ELF-1 (cell line): ENCODE measurements around the gene DNAJC1.
A peak's percentile ranks its signal among the peaks of the same experiment; 100 is the strongest.
"Not testable (repeated sequence)": the region's sequence is repeated elsewhere in the genome, so short reads cannot be mapped to it uniquely, and the experiment has no call there.

Source experiments
- DNase-seq: peaks from one replicate; pipeline ENCODE4 v3.0.0-alpha.2; 2016; ENCODE audit warnings: low read depth, low spot score

The DNAJC1 gene

GRCh38 chr10:21830037-21830436 is 173.5 kb downstream of the DNAJC1 start:
- no peak for DNase-seq

GRCh38 chr10:21827308-21827707 is 176.2 kb downstream of the DNAJC1 start:
- no peak for DNase-seq

DNA sequence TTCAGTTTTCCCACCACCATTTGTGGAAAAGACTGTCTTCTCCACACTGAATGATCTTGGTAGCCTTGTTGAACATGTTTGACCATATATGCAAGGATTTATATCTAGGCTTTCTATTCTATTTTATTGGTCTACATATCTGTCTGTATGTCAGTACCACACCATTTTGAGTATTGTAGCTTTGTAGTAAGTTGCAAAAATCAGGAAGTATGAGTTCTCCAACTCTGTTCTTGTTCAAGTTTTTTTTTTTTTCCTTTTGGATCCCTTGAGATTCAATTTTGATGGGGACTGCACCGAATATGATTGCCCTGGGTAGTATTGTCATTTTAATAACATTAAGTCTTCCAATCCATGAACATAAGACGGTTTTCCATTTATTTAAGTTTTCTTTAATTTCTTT is 176.8 kb downstream of the DNAJC1 start:
- DNase-seq, result no peak

DNA sequence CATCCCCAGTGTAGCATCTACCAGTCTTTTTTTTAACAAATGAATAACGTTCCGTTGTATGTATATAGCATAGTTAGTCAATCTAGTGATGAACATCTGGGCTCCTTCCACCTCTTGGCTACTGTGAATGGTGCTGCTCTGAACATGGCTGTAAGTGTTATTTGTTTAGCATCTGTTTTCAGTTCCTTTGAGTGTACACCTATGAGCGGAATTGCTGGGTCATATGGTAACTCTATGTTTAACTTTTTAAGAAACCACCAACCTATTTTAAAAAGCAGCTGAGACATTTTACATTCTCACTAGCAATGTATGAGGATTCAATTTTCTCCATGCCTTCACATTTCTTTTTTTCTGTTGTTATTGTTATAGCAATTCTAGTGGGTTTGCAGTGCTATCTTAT is 178.2 kb downstream of the DNAJC1 start:
- DNase-seq, result no peak

- DNase-seq, result no peak
Observed at GRCh38 chr10:21824409-21824808, 179.1 kb downstream of the DNAJC1 start.

GRCh38 chr10:21823617-21824016 is 179.9 kb downstream of the DNAJC1 start:
- no peak for DNase-seq

DNA sequence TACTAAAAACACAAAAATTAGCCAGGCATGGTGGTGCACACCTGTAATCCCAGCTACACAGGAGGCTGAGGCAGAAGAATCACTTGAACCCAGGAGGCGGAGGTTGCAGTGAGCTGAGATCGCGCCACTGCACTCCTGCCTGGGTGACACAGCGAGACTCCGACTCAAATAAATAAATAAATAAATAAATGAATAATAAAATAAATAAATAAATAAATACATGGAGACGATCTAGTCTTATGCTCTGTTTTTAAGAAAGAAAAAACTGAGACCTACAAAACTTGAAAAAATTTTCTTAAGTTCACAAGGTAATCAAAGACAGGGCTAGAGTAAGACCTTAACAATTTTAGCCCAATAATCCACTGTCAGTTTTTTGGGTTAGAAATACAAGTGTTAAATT is 181.3 kb downstream of the DNAJC1 start:
- DNase-seq, result not testable (repeated sequence)

DNA sequence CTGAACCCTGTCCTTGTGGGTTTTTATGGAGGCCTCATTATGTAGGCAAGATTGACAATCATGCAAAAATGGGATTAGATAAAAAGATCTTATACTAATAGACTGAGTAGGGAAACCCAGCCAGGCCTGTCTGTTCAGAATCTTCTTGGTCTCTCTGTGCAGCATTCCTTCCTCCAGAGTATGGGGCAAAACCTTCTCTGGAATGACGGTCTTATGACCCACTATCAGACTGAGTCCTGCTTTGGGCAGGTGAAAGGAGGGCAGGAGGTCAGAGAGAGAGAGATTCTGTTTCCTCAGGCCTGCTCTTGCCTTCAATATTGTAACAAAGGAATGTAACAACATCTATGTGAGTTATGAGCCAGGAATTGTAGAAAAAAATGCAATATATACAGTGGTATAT is 182.6 kb downstream of the DNAJC1 start:
- DNase-seq, result no peak

DNA sequence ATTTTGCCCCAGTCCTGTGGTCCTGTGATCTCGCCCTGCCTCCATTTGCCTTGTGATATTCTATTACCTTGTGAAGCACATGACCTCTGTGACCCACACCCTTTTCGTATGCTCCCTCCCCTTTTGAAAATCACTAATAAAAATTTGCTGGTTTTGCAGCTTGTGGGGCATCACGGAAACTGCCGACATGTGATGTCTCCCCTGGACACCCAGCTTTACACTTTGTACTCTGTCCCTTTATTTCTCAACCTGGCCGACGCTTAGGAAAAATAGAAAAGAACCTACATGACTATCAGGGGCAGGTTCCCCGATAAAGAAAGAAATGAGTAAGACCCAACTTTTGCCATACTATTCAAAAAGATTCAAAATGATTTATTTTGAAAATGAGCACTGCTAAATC is 185.1 kb downstream of the DNAJC1 start:
- not testable (repeated sequence) for DNase-seq

GRCh38 chr10:21814866-21815265 is 188.7 kb downstream of the DNAJC1 start:
- no peak for DNase-seq

GRCh38 chr10:21813946-21814345 is 189.6 kb downstream of the DNAJC1 start:
- no peak for DNase-seq

DNA sequence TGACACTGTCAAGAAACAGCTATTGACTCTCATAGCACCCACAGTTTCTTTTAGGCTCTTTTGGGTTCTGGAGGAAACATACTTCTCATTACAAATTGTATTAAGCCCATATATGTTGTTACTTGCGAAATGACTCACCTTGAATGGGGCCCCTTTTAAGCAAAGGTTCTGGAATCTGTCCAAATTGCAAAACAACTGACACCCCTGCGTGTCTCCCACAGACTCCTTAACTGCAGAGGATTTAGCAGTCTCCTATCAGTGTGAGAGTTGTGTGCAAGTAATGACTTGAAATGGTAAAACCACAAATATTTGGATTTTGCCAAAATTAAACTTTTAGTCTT is 192.3 kb downstream of the DNAJC1 start:
- DNase-seq, result no peak

DNA sequence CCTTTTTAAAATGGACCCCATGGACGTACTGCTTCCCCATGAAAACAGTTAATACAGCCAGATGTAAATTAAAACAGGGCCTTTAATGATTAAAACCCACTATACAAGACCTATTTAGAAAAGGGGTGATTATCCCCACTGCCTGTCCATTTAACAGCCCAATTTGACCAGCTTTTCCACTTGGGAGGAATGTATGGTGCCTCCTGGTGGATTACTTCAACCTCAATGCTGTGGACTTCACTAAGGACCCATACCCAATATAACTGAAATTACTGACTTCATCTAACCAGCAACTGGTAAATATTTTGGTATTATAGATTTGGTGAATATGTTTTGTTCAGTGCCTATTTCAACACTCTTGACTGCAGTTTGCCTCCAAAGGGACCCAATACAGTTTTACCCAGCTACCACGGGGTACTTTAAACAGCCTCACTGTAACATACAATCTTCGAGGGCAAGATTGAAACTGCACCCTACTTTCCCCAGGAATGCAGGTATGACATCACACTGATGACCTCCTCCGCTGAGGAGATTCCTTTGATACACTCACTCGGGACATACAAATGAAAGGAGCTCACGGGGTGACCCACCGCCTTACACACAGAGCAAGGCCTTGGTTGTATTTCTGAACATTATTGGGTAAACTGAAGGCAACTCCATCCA is 192.8 kb downstream of the DNAJC1 start:
- no peak for DNase-seq

GRCh38 chr10:21808550-21808949 is 195.0 kb downstream of the DNAJC1 start:
- DNase-seq, result no peak

GRCh38 chr10:21807180-21807579 is 196.3 kb downstream of the DNAJC1 start:
- peak; percentile 83 for DNase-seq

- DNase-seq, result no peak
Observed at GRCh38 chr10:21803374-21803773, 200.2 kb downstream of the DNAJC1 start.

GRCh38 chr10:21801609-21802008 is 201.9 kb downstream of the DNAJC1 start:
- DNase-seq, result no peak

DNA sequence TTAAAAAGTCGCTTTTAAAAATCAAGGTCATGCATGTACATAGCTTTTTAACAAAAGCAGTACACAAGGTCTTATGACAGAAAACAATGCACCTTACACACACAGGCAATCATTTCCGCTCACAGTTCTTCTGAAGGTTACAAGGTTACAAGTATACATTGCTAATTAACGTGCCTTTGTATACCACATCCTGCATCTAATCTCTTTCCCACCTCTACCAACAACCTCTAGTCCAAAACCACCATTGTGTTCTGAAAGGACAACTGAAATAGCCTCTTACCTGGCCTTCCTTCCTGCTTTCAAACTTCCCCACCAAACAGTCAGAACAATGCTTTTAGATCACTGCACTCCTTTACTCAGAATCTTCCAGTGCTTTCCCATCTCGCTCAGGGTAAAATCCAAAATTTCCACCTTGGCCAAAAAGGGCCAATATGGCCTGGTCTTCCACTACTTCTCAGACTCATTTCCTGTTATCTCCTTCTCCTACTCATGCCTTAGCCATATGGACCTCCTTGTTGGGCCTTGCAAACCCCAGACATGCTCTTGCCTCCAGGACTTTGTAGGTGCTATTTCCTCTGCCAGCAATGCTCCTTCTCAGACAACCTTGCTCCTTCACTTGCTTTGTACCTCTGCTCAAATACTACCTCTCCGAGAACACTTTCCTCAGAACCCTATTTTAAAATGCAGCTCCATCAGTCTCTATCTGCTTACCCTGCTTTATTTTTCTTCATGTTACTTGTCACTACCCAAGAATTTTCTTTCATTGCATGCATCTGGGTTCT is 205.4 kb downstream of the DNAJC1 start:
- DNase-seq, result no peak

DNA sequence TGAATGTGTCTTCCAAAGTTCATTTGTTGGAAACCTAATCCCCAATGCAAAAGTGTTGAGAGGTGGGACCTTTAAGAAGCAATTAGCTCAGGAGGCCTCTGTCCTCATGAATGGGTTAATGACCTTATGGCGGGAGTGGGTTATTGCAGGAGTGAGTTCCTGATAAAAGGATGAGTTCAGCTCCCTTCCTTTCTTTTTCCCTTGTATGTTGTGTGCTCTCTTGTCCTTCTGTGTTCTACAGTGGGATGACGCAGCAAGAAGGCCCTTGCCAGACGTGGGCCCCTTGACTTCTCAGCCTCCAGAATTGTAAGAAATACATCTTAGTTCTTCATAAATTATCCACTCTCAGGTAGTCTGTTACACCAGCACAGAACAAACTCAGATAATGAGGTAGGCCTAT is 206.0 kb downstream of the DNAJC1 start:
- DNase-seq, result no peak

DNA sequence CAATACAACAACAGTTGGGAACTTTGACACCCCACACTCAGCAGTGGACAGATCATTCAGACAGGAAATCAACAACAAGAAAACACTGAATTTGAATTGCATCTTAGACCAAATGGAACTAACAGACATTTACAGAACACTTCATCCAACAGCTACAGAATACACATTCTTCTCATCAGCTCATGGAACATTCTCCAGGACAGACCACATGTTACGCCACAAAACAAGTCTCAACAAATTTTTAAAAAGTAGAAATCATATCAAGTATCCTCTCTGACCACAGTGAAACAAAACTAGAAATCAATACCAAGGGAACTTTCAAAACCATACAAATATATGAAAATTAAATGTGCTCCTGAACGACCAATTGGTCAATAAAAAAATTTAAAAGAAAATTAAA is 212.3 kb downstream of the DNAJC1 start:
- DNase-seq, result no peak

DNA sequence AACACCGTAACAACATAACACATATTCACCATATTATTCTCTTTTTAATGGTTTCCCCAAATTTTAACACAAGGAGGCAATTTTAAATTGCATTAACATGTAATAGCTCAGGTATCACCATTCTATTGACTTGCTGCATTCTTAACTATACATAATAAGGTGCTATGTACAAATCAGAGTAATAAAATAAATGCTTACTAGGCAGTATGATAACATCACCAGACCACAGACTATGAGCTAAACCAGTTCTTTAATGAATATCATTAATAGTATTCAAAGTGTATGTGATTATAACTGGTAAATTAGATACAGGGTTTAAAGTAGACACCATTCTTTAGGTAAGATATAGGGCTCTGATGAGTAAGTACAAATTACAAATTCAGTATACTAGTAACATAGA is 226.6 kb downstream of the DNAJC1 start:
- no peak for DNase-seq

DNA sequence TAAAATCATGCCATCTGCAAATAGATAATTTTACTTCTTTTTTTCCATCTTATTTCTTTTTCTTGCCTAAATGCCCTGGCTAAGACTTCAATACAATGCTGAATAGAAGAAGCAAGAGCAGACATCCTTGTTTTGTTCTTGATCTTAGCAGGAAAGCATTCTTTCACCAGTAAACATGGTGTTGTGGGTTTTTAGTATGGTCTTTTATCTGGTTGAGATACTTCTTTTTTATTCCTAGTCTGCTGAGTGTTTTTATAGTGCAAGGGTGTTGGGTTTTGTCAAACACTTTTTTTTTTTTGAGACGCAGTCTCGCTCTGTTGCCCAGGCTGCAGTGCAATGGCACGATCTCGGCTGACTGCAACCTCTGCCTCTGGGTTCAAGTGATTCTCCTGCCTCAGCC is 232.3 kb downstream of the DNAJC1 start:
- DNase-seq, result no peak

DNA sequence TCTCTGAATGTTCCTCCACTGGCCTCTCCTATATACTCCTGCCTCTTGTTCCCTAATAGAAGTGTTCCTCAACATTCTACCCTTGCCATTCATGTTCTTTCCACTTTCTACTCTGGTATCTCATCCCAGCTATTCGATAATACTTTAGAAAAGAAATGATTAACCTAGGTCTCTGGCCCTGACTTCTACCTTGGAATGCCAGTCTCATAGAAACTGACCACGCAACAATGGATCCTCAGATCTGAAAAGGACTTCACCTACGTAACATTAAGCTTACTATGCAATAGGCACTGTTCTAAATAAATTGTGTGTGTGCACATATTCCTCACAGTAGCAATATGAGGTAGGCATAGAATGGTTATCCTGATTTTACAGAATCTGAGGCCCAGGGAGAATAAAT is 234.5 kb downstream of the DNAJC1 start:
- no peak for DNase-seq
